DND-41 (cell line): Measurements from ENCODE around the gene C4orf36.

ENCODE experiments used
- EZH2 ChIP-seq: IDR thresholded peaks from 3 replicates; pipeline ENCODE4 v1.6.1; 2012; ENCODE audit warnings: borderline replicate concordance, low read depth, mild to moderate bottlenecking, moderate library complexity, low read length, inconsistent platforms; ENCODE audit not compliant: severe bottlenecking
- TF ChIP-seq, protein P1 (sequence below): IDR thresholded peaks from 2 replicates; pipeline ENCODE4 v1.5.1; 2012; ENCODE audit warnings: borderline replicate concordance, low read length, moderate library complexity, mild to moderate bottlenecking; ENCODE audit not compliant: poor library complexity, severe bottlenecking; ENCODE audit errors: extremely low read depth

DNA sequence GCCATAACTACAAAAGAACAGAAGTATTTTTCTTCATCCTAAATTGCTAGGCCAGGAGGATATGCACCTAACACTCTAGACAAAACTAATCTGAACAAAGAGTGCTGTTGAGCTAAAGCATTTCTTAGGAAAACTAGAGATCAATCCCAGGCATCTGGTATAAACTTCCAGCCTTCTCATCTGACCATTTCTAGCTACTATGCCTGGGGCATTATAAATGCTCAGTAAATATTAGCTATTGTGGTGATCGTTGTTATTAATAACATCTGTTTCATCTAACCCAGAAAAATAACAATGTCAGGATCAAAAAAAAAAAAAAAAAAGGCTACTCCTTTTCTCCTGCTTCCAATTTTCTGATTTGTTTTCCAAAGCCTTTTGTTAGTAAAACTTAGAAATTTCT is 35.3 kb downstream of the C4orf36 start:
- TF ChIP-seq, protein P1, sequence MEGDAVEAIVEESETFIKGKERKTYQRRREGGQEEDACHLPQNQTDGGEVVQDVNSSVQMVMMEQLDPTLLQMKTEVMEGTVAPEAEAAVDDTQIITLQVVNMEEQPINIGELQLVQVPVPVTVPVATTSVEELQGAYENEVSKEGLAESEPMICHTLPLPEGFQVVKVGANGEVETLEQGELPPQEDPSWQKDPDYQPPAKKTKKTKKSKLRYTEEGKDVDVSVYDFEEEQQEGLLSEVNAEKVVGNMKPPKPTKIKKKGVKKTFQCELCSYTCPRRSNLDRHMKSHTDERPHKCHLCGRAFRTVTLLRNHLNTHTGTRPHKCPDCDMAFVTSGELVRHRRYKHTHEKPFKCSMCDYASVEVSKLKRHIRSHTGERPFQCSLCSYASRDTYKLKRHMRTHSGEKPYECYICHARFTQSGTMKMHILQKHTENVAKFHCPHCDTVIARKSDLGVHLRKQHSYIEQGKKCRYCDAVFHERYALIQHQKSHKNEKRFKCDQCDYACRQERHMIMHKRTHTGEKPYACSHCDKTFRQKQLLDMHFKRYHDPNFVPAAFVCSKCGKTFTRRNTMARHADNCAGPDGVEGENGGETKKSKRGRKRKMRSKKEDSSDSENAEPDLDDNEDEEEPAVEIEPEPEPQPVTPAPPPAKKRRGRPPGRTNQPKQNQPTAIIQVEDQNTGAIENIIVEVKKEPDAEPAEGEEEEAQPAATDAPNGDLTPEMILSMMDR: no peak
- TF ChIP-seq EZH2: no peak
